NAMALWA (cell line): ENCODE data around the gene DISC1.
"Not testable (repeated sequence)": the region's sequence is repeated elsewhere in the genome, so short reads cannot be mapped to it uniquely, and the experiment has no call there.

ENCODE experiments used
- DNase-seq: peaks from one replicate; pipeline ENCODE4 v3.0.0-alpha.2; 2015; ENCODE audit warnings: low spot score

The DISC1 gene

GRCh38 chr1:231605149-231606100, 21.2 kb upstream of the DISC1 start:
- no peak for DNase-seq

- DNase-seq = no peak
These were observed 19.9 kb upstream of the DISC1 start for GRCh38 chr1:231606712-231607111.

- DNase-seq = no peak
These were observed 16.2 kb upstream of the DISC1 start for GRCh38 chr1:231610388-231610787.

GRCh38 chr1:231611111-231611510, 15.5 kb upstream of the DISC1 start:
- DNase-seq = no peak

- DNase-seq = no peak
These were observed 14.7 kb upstream of the DISC1 start for GRCh38 chr1:231611851-231612250.

GRCh38 chr1:231612393-231613089, 14.0 kb upstream of the DISC1 start:
- DNase-seq = peak; percentile 77

DNA sequence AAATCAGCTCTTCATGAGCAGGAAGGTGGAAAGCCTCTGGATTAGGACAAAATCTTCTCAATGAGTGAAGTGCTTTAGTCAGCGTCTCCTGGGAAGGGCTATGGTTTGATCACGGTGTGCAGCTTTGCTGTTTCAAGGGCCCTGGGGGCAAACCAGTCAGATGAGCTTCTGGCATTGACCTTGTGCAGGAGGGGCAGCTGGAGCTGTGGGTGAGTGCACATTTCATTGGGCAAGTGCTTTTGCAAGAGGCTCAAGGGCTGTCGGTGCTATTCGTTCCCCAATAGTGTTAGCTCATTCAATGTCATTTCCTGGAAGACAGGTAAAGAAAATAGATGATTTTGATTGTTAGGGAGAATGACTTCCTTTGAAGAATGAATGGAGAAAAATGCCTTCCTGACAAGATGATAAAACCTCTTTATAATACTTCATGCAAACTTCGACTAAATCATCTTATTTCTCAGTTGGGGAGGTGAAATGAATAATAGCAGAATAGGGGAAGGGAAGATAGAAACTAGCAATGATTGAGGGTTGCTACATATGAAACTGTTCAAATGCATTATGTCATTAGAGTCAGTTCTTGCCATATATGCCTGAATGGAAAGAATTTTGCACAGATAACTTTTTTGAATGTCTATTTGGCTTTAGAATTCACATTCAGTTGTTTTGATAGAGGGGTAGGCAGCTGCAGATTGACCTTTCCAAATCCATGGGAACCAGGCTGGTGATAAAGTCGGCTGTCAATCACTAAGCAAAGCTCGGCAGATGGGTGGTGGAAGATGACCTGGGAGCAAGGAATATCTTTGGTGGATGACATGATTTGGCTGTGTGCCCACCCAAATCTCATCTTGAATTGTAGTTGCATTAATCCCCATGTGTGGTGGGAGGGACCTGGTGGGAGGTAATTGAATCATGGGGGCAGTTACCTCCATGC, 12.9 kb upstream of the DISC1 start:
- no peak for DNase-seq

DNA sequence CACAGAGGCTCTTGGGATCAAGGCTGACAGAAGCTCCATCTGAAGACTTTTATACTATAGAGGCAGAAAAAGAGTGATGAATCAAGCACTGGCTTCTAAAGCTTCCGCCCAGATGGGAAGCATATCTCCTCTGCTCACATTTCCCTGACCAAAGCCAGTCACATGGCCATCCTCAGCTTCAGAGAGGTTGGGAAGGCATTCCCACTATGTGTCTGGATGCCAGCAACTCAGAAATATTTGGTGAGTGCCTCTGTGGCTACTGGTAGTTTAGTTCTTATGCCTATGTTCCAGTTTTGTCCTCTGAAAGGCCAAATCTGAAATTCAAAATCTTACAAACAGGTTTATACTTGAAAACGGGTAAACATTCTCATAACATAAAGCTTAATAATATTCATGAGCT, 9.9 kb upstream of the DISC1 start:
- DNase-seq = no peak

DNA sequence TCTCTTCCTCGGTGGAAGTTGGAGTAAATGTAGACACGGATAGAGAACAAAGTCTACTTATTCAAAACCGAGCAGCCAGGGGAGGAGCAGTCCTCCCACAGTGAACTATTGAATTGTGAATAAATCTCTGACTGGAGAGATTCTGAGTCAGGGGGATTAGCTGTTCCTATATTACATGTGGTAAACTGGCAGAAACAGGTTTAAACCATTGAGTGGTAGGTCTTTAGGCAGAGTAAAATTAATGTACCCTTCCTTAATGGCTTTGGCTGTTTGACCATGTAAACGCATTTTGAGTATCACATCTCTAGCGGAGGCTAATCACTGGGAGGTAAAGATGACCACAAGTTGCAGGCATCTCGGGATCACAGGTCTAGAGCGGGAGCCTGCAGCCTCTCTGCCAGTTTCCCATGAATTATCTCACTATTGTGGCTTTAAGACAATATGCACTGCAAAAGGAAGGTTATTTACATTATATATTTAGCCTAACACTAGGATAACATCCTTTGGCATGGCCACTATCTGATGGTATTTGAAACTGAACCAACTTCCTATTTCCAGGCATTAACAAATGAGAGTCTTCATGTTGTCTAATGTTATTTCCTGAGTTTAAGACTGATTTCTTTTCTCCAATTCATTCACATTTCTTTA, 7.9 kb upstream of the DISC1 start:
- no peak for DNase-seq

DNA sequence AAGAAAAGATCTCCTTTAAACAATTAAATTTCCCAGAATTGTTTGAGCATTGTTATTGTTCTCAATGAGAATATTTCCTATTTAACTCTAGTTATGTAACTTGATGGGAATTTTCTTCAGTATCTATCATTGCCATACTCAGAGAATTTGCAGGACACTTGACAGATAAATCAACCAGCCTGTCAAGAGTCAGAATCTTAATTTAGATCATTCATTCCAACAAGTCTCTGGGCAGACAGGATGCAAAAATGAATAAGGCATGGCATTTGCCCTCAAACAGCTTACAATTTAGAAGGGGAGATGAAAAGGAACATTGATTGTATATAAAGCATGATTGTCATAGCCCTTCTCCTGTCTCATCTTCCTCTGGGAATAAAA, 7.3 kb upstream of the DISC1 start:
- no peak for DNase-seq

- DNase-seq = not testable (repeated sequence)
These were observed 1.5 kb upstream of the DISC1 start for GRCh38 chr1:231625042-231625441.

GRCh38 chr1:231625975-231626534, 535 bp upstream of the DISC1 start:
- DNase-seq = no peak

DNA sequence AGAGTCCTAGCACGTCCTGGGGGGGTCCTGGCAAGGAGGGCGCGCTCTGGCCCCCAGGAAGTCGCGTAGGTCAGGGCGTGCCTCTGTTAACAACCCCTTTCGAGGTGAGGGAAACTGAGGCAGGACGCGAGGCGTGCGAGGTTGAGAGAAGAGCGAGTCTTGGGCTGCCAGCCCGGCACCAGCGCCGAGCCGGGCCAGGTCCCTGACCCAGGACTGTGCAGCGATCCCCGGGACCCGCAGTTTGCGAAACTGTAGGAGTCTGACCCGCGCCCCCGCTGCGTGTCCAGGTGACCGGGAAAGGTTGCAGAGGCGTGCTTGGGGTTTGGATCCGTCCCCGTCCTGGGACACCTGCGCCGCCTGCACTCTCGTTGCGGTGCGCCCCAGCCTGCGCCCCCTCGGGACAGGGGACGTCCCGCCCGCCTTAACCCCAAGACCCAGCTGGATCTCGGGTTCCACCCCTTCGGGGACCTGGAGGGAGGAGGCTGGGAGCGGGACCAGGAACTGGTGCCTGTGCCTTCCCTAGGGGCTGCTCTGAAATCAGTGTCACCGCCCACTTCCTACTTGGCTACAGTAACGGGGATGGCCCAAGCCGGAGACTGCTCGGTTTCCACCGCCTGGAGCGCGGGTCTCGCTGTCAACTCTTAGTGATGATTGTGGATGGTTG, 493 bp downstream of the DISC1 start:
- DNase-seq = no peak

GRCh38 chr1:231628207-231628876, 1.8 kb downstream of the DISC1 start:
- no peak for DNase-seq

DNA sequence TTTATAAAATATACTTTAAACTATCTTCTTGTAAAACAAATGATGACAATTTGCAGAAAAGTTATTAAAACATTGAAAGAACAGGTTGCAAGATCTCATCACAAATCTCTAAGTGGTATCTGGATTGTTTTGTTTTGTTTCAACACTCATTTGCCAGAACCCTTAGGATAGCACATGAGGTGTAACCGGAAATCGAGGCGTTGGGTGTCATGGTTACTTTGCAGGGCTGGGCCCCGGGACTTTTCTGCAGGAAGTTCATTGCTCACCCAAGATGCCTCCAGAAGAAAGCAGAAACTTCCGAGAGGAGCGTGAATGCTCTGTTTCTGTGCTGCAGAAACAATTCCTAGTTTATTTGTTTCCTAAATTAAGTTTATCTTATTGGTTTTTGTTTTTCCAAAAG, 2.5 kb downstream of the DISC1 start:
- no peak for DNase-seq

DNA sequence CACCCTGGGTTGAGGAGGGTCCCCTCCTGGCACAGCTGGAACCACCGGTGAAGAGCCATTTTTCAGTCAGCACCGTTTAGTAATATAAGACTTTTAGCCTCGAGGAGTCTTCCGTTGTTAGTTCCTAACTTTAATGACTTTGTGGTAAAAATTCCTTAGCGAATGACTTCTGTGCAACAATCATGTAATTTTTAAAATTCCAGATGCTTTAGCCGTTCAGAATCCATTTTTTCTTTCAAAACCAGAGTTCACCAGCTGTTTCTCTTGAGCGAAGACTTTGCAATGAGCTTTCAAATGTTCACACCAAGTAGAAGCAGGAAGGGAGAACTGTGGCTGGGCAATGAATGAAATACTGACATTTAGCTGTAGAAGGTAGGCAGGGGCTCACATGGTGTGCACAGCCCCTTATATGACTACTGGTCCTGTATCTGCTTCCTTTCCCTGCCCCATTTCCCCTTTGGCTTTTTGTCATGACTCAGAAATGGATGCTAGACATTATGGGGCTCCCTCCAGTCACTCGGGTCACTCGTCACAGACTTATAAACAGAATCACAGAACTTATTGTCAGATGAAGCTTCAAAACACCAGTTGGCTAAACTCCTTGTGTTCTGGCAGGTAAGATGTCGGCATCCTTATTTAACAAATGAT, 4.1 kb downstream of the DISC1 start:
- DNase-seq = no peak

DNA sequence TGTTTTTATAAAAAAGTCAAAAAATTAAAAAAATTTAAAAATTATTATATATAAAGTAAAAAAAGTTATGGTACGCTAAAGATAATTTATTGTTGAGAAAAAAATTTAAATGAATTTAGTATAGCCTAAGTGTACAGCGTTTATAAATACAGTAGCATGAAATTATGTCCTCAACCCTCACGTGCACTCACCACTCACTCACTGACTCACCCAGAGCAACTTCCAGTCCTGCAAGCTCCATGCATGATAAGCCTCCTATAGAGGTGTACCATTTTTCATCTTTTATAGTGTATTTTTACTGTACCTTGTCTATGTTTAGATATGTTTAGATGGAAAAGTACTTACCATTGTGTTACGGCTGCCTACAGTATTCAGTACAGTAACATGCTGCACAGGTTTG, 5.1 kb downstream of the DISC1 start:
- DNase-seq = no peak

DNA sequence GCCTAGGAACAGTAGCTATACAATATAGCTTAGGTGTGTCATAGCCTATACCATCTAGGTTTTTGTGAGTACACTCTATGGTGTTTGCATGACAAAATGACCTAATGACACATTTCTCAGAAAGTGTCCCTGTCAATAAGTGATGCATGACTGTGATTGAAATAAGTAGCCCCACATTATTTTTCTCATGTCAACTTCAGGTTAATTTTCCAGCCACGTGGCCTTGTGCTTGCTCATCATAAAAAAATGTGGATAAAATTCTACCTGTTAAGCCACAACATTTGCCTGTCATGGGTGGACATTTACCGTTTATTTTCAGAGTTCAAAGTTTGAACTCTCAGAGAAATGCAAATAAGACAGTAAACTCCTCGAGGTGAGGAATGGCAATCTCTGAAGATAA, 5.5 kb downstream of the DISC1 start:
- no peak for DNase-seq

- no peak for DNase-seq
These were observed 7.9 kb downstream of the DISC1 start for GRCh38 chr1:231634323-231635013.
